Fibroblast of skin of right biceps (primary cell): ENCODE measurements around the gene FRMD8.
"Not testable (repeated sequence)": the region's sequence is repeated elsewhere in the genome, so short reads cannot be mapped to it uniquely, and the experiment has no call there.

Experiments
- DNase-seq: peaks from one replicate; pipeline ENCODE4 v3.0.0-alpha.2; 2013

The FRMD8 gene

GRCh38 chr11:65394125-65394536, 7.7 kb downstream of the FRMD8 start:
- DNase-seq: no peak

DNA sequence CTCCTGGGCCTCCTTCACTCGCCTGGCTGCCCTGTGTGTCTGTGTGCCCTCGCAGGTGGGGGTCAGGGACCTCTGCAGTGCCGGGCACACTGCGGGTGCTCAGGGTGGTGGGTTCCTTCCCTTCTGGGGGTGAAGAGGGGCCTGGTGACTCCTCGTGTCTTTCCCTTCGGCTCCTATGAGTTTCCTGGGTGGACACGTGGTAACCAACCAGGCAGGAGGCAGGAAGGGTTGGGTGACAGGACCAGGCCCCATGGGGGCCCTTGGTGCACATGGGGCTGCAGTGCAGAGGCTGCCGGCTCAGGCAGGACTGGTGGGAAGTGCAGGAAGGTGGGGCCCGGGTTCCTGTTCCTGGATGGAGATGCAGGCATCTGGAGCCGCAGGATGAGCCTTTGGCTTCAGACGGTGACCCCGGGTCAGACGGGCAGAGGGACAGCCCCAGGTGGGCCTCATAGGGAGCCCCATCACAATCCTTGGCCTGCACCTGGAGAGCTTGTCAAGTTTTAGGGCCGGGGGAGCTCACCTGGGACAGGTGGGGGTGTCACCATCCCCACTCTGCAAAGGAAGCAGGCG, 9.6 kb downstream of the FRMD8 start:
- DNase-seq: no peak

- DNase-seq: no peak
These were observed 10.6 kb downstream of the FRMD8 start for GRCh38 chr11:65396769-65397745.

DNA sequence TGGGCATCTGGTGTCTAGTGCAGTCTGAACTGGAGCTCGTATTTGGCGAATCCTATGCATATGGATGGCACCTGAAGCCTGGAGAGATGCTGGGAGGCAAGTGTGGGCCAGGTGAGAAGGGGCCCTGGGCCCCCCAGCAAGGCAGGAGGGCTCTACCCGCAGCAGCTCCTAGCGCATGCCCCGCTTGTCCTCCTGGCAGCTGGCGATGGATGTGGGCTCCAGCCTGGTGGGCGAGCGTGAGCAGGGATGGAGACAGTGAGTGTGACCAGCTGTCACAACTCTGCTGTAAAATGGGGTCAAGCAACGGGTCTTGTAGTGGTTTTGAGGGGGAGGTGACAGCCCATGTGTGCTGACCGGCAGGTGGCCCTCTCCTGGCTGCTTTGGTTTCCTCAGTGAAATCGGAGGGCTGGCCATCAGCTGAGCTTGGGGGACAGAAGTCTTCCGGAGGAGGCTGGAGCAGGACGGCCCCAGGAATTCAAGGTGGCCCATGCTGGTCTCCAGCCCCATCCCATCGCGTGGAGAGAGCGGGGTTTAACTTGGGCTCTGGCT, 12.0 kb downstream of the FRMD8 start:
- DNase-seq: no peak

GRCh38 chr11:65399249-65399648, 12.8 kb downstream of the FRMD8 start:
- no peak for DNase-seq

DNA sequence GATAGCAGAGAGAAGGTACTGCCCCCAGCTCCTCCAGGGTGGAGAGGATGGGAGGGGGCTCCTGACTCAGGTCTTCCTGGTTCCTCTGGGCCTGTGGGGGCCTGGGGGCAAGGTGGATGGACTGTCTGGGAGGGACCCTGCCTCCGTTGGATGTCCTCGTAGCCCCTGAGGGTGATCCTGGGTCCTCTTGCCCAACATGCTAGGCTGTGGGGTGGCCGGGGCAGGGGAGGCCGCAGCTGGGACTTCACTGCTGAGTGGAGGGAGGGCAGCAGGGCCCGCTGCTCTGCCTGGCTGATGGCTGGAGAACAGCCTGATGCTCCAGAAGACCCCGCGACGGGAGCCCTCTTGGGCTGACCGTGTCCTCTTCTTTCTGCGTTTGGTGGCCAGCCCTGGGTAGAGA, 13.4 kb downstream of the FRMD8 start:
- DNase-seq: no peak

DNA sequence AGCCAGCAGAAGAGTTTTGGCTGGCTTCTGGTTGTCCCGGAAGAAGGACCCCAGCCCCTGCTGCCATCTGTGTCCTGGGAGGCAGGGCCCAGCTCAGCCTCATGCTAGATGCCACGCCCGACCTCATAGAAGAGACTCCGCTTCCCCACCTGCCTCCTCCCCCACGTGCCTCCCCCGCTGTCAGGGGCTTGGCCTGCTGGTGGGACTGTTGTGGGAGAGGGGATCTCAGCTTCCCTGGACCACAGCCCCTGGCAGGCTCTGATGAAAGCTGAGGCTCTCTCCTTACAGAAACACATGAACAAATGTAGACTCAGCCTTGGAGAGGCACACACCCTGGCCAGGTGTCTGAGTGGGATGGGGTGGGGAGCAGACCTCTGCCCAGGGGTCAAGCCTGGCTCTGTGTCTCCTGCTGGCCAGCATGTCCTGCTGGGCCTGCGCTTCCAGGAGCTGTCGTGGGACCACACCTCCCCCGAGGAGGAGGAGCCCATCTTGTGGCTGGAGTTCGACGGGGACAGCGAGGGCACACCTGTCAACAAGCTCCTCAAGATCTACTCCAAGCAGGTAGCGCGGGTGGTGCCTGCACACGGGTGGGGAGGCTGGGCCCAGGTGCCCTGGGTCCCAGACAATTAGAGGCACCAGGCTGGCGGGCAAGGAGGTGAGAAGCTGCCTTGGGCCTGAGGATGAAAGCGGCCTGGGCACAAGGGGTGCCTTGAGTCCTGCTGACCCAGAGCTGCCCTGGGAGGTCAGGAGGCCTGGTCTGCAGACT, 14.1 kb downstream of the FRMD8 start:
- DNase-seq: no peak

DNA sequence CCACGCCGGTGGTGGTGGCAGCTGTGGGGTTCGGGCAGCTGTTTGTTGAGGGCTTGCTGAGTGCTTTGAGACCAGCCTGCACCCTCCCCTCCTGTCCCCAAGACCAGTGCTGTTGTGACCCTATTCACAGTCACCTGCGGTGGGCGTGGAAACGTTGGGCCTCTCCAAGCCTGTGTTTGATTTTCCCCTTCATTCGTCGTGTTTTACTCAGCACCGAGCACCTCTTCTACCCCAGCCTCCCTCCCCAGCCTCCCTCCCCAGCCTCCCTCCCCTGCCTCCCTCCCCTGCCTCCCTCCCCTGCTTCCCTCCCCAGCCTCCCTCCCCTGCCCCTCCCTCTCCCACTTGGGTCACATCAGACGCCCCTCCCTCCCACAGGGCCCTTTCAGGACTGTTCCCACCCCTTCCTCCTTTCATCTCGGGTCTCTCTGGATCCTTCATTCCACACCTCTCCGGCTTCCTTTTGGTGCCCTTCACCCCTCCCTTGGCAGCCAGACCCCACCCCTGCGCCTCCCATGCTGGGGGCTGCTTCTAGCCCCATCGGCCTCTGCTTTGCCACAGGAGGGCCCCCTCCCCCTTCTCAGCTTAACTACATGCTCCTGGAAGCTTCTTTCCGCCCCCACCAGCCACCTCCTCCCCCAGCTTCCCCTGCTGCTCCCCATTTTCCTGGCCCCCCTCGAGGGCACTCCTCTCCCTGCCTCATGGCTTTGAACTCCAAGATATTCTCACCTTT, 14.8 kb downstream of the FRMD8 start:
- no peak for DNase-seq

GRCh38 chr11:65401803-65402248, 15.4 kb downstream of the FRMD8 start:
- DNase-seq: no peak

GRCh38 chr11:65402790-65403189, 16.4 kb downstream of the FRMD8 start:
- DNase-seq: no peak

DNA sequence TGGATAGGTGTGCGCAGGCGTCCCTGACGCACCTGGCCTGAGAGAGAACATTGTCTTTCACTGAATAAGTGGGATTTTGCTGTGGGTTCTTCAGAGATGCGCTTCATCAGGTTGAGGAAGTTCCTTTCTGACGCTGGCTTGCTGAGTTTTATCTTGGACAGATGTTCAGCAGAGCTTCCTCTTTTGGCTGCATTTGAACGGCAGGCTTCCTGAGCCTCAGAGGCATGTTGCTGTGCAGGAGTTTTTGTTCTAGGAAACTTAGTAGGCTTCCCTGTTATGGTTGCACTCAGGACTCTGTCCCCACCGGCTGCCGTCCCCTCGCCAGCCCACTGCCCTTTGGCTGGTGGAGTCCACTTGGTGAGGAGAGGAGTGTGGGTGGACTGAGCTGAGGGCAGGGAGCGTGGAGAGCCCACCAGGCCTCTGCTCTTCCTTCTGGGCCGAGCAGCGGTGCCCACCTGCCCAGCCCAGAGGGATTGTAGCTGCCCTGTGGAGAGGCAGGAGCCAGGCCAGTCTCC, 17.2 kb downstream of the FRMD8 start:
- DNase-seq: no peak

- DNase-seq: no peak
These were observed 17.8 kb downstream of the FRMD8 start for GRCh38 chr11:65404210-65404609.

DNA sequence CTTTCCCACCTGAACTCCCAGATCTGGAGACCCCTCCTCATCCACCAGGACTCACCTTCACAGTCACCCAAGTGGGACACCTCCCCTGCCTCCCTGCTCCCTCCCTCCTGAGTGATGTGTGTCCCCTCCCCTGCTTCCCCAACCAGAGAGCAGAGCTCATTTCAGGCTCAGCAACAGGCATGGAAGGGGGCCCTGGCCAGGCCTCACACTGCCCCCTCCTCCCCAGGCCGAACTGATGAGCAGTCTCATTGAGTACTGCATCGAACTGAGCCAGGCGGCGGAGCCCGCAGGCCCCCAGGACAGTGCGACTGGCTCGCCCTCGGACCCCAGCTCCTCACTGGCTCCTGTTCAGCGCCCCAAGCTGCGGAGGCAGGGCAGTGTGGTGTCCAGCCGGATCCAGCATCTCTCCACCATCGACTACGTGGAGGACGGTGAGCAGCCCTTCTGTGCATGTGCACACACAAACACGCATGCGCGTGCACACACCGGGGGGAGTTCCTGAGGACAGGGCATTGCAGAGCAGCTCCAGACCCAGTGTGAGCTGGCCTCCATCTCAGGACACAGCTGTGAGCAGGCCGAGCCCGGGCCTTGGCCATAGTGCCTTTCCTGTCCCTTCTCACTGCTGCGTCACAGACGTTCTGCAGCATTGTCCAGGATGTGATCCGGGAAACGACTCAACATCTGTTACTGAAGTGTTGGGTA, 18.4 kb downstream of the FRMD8 start:
- no peak for DNase-seq

GRCh38 chr11:65410936-65411680, 24.7 kb downstream of the FRMD8 start:
- DNase-seq: no peak

GRCh38 chr11:65411681-65412070, 25.2 kb downstream of the FRMD8 start:
- DNase-seq: no peak

DNA sequence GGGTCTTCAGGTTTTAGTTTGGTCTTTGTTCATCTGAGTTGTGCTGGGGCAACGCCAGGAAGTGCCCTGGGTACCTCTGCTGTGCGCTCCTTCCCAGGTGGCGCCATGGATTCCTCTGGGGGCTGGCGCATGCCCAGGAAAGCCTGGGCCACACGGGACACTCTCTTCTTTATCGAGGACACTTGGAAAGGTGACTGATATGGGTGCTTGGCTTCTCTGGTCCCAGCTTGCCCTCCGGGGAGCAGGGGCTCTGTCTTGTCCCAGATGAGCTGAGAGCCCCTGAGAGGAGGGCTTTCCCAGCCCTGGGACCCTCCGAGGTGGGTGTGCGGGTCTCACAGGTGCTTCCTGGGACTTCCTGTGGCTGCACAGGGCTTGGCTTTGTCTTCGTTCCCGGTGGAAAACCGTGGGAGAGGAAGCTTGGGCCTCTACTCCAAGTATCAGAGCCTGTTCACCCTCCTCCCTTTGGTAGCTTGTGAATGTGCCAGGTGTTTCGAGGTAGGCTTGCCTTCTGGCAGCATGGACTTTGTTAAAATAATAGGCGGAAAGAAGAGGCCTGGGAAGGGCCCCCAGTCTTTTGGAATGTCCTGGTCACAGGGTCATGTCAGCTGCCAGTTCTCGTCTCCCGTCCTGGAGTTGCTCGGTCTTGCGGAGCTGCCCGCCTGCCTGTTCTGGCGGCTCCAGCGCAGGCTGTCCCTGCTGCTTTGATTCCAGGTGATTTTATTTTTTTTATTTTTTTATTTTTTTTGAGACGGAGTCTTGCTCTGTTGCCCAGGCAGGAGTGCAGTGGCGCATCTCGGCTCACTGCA, 26.0 kb downstream of the FRMD8 start:
- DNase-seq: no peak

DNA sequence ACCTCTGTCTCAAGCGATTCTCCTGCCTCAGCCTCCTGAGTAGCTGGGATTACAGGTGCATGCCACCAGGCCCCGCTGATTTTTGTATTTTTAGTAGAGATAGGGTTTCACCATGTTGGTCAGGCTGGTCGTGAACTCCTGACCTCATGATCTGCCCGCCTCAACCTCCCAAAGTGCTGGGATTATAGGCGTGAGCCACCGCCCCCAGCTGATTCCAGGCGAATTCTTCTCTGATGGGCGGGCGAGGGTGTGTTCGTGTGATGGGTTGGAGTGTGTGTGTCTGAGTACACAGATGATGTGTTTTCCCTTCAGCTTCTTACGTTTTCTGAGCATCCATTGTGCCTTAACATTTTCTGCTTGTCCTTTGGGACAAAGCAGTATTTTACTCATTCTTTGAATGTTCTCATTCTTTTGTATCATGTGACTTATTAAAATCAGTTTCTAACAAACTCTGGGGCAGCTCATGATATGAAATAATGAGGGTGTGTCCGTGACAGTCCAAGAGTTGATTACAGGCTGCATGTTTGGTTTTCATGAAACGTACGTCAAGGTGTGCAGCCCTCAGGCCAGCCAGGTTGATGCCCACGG, 26.7 kb downstream of the FRMD8 start:
- DNase-seq: not testable (repeated sequence)

GRCh38 chr11:65414776-65415498, 28.5 kb downstream of the FRMD8 start:
- DNase-seq: no peak
